ENCODE results near the gene SPTB.

The SPTB gene

DNA sequence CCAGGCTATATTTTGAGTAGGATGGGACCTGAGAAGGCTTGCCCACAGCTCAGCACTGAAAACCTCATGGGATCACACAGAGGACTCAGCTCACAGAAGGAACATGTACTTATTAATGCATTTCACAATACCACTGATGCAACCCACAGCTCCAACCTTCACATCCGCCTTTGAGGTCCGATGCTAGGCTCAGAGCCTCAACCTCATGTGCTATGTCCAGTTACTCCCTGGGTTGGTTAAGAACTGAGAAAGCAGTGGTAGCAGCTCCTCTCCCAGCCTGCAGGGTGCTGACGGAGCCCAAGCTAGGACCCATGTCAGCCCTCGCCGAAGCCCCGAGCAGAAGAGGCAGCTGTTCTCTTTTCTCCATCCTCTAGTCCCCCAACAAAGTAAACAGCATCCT lies 52.9 kb downstream of the SPTB start:
- Histone ChIP-seq H3K9me3 (ENCODE audit: control insufficient read depth, insufficient read depth, low read length) (no peaks in the 10 kb centered on the region), H3K9me2 (replicated peaks; ENCODE audit: control insufficient read depth, low read length) (no peaks in the 10 kb centered on the region), H3K79me2 (ENCODE audit: control insufficient read depth, low read length) (no peaks in the 10 kb centered on the region), H3K4me3 (ENCODE audit: low read length) (no peak overlapping the region), H4K20me1 (ENCODE audit: control insufficient read depth, insufficient read depth, low read depth, low read length) (no peaks in the 10 kb centered on the region), H3K27ac (ENCODE audit: low read depth, low read length) (no peak overlapping the region), H3K27me3 (ENCODE audit: control insufficient read depth, low read length) (peaks cover 10% of the 10 kb centered on the region; the same call in 1 of the 2 replicates), H3F3A (ENCODE audit: control insufficient read depth, insufficient read depth) (no peaks in the 10 kb centered on the region), H3K36me3 (ENCODE audit: control insufficient read depth, low read length) (no peaks in the 10 kb centered on the region), H3K4me1 (ENCODE audit: control insufficient read depth, low read length) (no peaks in the 10 kb centered on the region; the same call in 1 of the 2 replicates), H3K4me2 (ENCODE audit: low read length) (no peak overlapping the region)
- TF ChIP-seq, protein P1, sequence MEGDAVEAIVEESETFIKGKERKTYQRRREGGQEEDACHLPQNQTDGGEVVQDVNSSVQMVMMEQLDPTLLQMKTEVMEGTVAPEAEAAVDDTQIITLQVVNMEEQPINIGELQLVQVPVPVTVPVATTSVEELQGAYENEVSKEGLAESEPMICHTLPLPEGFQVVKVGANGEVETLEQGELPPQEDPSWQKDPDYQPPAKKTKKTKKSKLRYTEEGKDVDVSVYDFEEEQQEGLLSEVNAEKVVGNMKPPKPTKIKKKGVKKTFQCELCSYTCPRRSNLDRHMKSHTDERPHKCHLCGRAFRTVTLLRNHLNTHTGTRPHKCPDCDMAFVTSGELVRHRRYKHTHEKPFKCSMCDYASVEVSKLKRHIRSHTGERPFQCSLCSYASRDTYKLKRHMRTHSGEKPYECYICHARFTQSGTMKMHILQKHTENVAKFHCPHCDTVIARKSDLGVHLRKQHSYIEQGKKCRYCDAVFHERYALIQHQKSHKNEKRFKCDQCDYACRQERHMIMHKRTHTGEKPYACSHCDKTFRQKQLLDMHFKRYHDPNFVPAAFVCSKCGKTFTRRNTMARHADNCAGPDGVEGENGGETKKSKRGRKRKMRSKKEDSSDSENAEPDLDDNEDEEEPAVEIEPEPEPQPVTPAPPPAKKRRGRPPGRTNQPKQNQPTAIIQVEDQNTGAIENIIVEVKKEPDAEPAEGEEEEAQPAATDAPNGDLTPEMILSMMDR (IDR thresholded peaks at IDR 0.05; ENCODE audit: low read depth, low read length, poor library complexity, severe bottlenecking) = no peak
- no peak for TF ChIP-seq EZH2phosphoT487 (IDR thresholded peaks at IDR 0.05; ENCODE audit: borderline replicate concordance, low read length)

DNA sequence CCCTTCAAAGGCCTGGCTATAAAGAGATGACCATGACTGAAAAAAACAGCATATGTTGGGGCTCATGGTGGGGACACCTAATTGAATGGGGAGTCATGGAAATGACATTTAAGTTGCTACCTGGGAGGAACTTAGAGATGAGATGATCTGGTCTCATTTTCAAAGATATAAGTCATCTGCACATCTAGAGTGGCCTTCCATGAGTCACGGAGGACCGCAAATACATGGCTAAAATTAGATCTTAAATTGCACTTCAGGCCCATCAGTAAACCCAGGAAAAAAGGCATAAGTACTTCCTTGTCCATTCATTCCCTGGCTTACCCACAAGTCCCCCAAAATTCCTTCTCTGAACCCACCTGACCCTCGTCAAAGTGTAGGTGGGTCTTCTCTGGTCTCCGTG lies 53.4 kb downstream of the SPTB start:
- no peaks in the 10 kb centered on the region; the same call in 1 of the 2 replicates for H3K4me1 ChIP-seq (ENCODE audit: control insufficient read depth, low read length)
- no peaks in the 10 kb centered on the region for H4K20me1 ChIP-seq (ENCODE audit: control insufficient read depth, insufficient read depth, low read depth, low read length)
- H3K27ac ChIP-seq (ENCODE audit: low read depth, low read length) = no peak overlapping the region
- H3K79me2 ChIP-seq (ENCODE audit: control insufficient read depth, low read length) = no peaks in the 10 kb centered on the region
- H3K4me3 ChIP-seq (ENCODE audit: low read length) = no peak overlapping the region
- H3K4me2 ChIP-seq (ENCODE audit: low read length) = no peak overlapping the region
- H3K9me2 ChIP-seq (replicated peaks; ENCODE audit: control insufficient read depth, low read length) = no peaks in the 10 kb centered on the region
- H3F3A ChIP-seq (ENCODE audit: control insufficient read depth, insufficient read depth) = no peaks in the 10 kb centered on the region
- no peak for TF ChIP-seq EZH2phosphoT487 (IDR thresholded peaks at IDR 0.05; ENCODE audit: borderline replicate concordance, low read length)
- TF ChIP-seq, protein P1 (IDR thresholded peaks at IDR 0.05; ENCODE audit: low read depth, low read length, poor library complexity, severe bottlenecking) = no peak
- H3K36me3 ChIP-seq (ENCODE audit: control insufficient read depth, low read length) = no peaks in the 10 kb centered on the region
- no peaks in the 10 kb centered on the region for H3K9me3 ChIP-seq (ENCODE audit: control insufficient read depth, insufficient read depth, low read length)
- H3K27me3 ChIP-seq (ENCODE audit: control insufficient read depth, low read length) = peaks cover 10% of the 10 kb centered on the region; the same call in 1 of the 2 replicates

DNA sequence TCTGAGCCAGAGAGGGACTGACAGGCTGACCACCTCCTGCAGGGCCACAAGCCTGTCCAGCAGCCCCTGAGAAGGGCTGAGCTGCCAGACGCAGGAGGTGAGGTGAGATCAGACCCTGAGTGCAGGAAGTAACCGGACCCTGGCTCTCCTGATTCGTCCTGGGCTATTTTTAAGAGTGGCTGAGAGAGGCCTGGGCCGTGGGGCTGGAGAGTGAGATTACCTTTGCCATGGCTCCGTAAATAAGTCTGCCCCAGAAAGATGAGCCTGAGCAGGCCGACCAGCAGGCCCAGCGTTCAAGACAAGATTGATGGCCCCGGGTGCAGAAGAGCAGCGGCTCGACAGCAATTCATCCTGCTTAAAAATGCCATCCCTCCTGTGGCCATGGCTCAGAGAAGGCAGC lies 54.2 kb downstream of the SPTB start:
- Histone ChIP-seq H3K4me2 (ENCODE audit: low read length) (no peak overlapping the region), H3F3A (ENCODE audit: control insufficient read depth, insufficient read depth) (no peaks in the 10 kb centered on the region), H3K79me2 (ENCODE audit: control insufficient read depth, low read length) (no peaks in the 10 kb centered on the region), H3K27me3 (ENCODE audit: control insufficient read depth, low read length) (peaks cover 9% of the 10 kb centered on the region; the same call in 1 of the 2 replicates), H3K27ac (ENCODE audit: low read depth, low read length) (no peak overlapping the region), H3K36me3 (ENCODE audit: control insufficient read depth, low read length) (no peaks in the 10 kb centered on the region), H3K9me2 (replicated peaks; ENCODE audit: control insufficient read depth, low read length) (no peaks in the 10 kb centered on the region), H3K9me3 (ENCODE audit: control insufficient read depth, insufficient read depth, low read length) (no peaks in the 10 kb centered on the region), H4K20me1 (ENCODE audit: control insufficient read depth, insufficient read depth, low read depth, low read length) (no peaks in the 10 kb centered on the region), H3K4me1 (ENCODE audit: control insufficient read depth, low read length) (no peaks in the 10 kb centered on the region; the same call in 1 of the 2 replicates), H3K4me3 (ENCODE audit: low read length) (no peak overlapping the region)
- TF ChIP-seq EZH2phosphoT487 (IDR thresholded peaks at IDR 0.05; ENCODE audit: borderline replicate concordance, low read length) = no peak
- TF ChIP-seq, protein P1 (IDR thresholded peaks at IDR 0.05; ENCODE audit: low read depth, low read length, poor library complexity, severe bottlenecking) = no peak

All from DOHH2 (cell line).